ENCODE results near the gene DHRSX.
"Not testable (repeated sequence)": the region's sequence is repeated elsewhere in the genome, so short reads cannot be mapped to it uniquely, and the experiment has no call there.

The DHRSX gene

DNA sequence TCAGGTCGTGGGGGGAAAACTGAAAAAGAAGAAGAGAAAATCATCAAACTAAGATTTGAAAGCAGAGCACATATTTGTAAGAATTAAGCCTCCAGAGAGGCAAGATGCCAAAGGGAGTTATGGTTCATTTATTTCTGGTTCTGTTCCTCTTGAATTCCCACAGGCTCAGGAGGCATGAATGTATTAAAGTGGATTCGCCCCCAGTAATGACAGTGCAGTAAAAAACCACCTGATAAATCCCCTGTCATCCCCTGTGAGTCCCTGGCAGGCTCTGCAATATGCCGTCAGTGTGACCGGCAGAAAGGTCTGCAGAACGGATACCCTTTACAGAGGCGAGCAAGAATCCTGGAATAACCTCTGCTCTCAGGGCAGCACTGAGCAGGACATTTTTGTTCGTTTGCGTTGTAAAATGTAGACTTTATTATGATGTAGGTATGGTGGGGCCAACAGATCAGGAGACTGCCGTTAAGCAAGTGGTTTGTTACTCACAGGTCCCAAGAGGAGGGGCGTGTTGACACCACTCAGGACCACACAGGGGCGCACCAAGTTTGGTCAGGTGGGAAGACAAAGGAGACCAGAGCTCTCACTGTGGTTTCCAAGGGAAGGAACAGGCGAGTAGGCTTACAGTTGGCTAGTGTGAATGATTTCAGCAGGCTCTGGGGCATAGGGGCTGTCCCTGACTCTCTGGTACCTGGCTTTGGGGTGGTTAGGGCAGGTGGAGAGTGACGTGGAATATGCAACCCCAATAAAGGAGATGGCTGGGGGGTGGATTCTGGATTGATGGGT, 75.3 kb downstream of the DHRSX start:
- TF ChIP-seq, protein P1, sequence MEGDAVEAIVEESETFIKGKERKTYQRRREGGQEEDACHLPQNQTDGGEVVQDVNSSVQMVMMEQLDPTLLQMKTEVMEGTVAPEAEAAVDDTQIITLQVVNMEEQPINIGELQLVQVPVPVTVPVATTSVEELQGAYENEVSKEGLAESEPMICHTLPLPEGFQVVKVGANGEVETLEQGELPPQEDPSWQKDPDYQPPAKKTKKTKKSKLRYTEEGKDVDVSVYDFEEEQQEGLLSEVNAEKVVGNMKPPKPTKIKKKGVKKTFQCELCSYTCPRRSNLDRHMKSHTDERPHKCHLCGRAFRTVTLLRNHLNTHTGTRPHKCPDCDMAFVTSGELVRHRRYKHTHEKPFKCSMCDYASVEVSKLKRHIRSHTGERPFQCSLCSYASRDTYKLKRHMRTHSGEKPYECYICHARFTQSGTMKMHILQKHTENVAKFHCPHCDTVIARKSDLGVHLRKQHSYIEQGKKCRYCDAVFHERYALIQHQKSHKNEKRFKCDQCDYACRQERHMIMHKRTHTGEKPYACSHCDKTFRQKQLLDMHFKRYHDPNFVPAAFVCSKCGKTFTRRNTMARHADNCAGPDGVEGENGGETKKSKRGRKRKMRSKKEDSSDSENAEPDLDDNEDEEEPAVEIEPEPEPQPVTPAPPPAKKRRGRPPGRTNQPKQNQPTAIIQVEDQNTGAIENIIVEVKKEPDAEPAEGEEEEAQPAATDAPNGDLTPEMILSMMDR (conservative IDR thresholded peaks at IDR 0.05): no peak
- TF ChIP-seq ZFX (IDR thresholded peaks at IDR 0.05): no peak
- no peak overlapping the region for H3K27ac ChIP-seq

DNA sequence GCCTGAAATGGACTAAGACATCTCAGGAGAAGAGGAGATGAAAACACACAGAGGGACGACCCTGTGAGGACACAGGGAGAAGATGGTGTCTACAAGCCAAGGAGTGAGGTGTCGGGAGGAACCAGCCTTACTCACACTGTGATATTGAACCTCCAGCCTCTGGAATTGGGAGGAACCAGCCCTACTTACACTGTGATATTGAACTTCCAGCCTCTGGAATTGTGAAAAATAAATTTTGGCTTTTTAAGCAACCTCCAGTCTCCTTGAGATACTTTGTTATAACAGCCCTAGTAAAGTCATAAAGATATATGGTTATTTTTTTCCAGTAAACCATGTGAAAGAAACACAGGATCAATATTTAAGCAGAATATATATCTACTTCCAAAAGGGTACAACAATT, 76.5 kb downstream of the DHRSX start:
- no peak for TF ChIP-seq ZFX (IDR thresholded peaks at IDR 0.05)
- TF ChIP-seq, protein P1 (conservative IDR thresholded peaks at IDR 0.05): no peak

DNA sequence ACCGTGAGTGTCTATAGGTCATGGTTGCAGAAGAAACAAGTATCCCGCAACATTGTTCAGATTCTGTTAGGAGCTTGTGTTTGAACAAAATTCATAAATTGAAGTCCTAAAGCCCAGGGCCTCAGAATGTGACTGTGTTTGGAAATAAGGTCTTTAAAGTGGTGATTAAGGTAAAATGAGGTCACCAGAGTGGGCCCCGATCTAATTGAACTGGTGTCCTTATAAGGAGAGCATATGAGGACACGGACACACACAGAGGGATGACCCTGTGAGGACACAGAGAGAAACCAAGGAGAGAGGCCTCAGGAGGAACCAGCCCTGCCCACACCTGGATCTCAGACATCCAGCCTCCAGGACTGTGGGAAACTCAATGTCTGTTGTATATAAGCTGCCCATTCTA, 76.9 kb downstream of the DHRSX start:
- no peak for TF ChIP-seq ZFX (IDR thresholded peaks at IDR 0.05)
- TF ChIP-seq, protein P1 (conservative IDR thresholded peaks at IDR 0.05): no peak
- H3K27ac ChIP-seq: no peak overlapping the region

More for the DNA sequence above, 76.5 kb downstream of the DHRSX start:
- no peak overlapping the region for H3K27ac ChIP-seq

DNA sequence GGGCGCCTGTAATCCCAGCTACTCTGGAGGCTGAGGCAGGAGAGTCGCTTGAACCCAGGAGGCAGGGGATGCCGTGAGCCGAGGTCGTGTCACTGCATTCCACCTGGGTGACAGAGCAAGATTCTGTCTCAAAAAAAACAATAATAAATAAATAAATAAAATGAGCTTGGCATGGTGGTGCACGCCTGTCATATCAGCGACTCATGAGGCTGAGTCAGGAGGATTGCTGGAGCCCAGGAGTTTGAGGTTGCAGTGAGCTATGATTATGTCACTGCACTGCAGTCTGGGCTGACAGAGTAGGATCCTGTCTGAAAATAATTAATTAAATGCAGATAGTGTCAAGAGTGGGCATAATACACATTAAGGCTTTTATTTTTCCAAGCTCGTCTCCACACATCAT, 77.5 kb downstream of the DHRSX start:
- TF ChIP-seq, protein P1 (conservative IDR thresholded peaks at IDR 0.05): no peak
- TF ChIP-seq ZFX (IDR thresholded peaks at IDR 0.05): no peak
- H3K27ac ChIP-seq: no peak overlapping the region

GRCh38 chrX:2419418-2419817, 81.4 kb downstream of the DHRSX start:
- not testable (repeated sequence) for H3K27ac ChIP-seq

- no peak overlapping the region for H3K27ac ChIP-seq
- TF ChIP-seq, protein P1 (conservative IDR thresholded peaks at IDR 0.05): no peak
- no peak for TF ChIP-seq ZFX (IDR thresholded peaks at IDR 0.05)
Observed at GRCh38 chrX:2418000-2418399, 82.8 kb downstream of the DHRSX start.

GRCh38 chrX:2416851-2417604, 83.7 kb downstream of the DHRSX start:
- TF ChIP-seq, protein P1 (conservative IDR thresholded peaks at IDR 0.05): no peak
- TF ChIP-seq ZFX (IDR thresholded peaks at IDR 0.05): no peak
- no peak overlapping the region for H3K27ac ChIP-seq

All from C4-2B (cell line).